ENCODE data around the gene PIP5KL1.

The PIP5KL1 gene

DNA sequence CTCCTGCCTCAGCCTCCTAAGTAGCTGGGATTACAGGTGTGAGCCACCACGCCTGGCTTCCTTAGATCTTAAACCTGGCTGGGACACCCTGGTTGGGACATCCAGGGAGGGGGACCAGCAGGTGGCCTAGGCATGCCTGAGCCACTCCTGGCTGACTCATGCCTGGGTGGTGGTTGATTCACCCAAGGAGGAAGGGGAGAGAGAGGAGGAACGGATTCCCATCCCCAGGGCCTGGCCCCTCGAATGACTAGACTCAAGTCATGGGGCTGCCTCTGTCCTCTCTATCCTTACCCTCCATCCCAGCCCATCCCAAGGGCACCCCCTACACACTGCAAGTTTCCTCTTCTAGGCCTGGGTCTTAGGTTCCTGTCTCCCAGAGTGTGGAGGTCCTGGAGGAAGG is 37.5 kb upstream of the PIP5KL1 start:
- peak; percentile 61 for DNase-seq

DNA sequence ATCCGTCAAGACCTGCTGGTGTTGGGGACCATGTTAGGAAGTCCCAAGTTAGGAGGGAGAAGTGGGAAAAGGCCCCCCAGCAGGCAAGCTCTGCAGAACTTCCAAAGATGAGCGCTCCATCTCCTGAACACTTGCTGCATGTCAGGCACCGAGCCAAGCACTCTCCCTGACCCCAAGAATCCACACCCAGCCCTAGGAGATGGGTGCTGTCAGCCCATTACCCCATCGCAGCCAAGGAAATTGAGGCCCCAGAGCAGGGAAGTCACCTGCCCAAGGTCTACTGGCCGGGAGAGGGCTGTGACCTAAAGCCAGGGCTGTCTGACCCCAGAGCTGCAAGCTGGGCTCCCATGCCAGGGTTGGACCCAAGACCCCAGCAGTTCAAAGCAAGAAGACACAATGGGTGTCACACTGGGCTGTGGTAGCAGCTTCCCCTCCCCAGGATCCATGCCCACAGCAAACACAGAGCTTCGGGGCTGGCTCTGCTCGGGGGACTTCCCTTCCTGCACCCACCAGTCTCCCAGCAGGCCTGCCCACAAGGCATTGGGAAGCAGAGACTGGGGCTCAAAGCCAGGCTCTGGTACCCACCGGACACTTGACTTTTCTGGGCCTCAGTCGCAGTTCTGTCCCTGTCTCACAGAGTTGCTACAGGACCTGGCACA is 36.7 kb upstream of the PIP5KL1 start:
- no peak for DNase-seq

DNA sequence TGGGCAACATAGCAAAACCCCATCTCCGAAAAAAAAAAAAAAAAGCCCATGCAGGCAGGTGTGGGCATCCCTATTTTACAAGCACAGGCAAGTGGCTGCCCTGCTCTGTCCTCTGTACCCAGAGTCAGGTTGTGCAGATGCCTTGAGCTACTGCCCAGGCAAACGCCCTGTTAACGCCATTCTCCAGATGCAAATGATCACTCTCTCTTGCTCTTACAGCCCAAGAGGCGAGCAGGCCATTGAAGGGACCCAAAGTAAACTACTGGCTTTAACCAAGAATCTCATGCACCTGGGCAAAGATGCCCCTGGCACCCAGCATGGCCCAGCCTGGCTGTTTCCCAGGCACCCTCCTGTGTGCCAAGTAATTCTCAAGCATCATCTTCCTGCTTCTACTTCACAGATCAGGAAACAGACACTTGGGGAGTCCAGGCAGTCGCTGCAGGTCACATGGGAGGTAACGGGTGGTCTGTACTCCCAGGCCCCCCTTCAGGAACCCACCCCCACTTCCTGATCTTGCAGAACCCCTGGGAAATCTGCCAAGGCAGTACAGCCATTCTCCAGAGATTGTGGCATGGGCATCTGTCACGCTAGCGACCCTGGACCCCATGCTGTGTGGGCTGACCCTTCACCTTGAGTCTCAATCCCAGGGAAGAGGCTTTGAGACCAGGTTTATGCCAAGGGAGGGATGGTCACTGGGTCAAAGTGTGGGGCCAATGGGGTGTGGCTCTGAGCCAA is 36.0 kb upstream of the PIP5KL1 start:
- no peak for DNase-seq

DNA sequence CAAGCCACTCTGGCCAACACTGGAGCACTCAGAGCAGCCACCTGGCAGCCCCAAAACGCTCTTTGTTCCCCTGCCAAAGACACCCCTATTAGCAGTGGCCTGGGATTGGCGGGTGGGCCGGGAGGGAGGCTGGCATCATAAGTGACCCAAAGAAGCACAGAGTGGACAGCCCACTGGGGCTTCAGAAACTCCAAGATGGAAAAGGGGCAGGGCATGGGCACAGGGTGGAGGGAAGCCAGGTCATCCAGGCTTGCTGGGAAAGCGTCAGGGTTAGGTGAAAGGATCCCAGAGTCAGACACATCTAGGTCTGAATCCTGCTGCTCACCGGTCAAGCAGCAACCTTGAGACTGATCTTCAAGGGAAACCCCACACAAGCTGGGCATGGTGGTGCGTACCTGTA is 35.4 kb upstream of the PIP5KL1 start:
- no peak for DNase-seq

DNA sequence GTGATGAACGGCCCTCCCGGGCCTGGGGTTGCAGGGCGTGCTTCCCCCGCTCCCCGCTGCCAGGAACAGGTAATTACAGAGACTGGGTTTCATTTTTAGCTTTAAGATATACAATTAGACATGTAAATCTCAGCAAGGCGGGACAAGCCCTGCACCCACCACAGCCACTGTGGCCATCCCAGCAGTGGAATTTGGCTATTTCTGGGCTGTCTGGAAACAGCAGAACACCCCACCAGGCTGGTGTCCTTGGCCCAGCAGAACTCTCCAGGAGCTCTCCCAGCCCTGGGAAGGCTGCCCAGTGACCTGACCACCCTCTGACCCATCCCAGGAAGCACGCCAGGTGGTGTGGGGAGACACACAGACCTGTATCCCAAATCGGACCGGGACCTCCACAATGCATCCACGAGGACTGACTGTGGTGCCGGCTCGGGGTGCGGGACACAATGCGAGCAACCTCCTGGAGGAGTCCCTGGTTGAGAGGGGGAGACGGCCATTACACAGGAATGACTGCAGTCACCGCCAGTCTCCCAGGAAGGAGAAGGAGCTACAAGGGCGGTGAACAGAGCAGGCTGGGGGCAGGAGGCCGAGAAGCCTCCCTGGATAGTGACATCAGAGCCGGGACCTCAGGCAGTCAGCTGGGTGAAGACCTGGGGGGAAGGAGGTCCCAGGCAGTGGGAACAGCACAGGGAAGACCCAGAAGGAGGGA is 32.9 kb upstream of the PIP5KL1 start:
- DNase-seq = no peak

DNA sequence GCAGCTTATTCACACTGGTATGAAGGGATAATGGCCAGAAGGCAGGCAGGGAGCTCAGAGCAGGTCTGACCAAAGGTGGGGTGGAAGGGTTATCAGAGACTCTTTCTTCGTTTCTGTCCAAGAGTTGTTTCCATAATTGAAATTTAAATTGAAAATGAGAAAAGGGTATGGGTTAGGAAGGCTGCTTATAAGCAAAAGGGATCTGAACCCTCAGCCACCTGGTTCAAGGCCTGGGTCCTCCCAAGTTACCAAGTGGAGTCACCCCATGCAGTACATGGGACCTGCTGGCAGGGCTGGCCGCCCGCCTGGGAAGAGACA is 32.4 kb upstream of the PIP5KL1 start:
- DNase-seq = no peak

DNA sequence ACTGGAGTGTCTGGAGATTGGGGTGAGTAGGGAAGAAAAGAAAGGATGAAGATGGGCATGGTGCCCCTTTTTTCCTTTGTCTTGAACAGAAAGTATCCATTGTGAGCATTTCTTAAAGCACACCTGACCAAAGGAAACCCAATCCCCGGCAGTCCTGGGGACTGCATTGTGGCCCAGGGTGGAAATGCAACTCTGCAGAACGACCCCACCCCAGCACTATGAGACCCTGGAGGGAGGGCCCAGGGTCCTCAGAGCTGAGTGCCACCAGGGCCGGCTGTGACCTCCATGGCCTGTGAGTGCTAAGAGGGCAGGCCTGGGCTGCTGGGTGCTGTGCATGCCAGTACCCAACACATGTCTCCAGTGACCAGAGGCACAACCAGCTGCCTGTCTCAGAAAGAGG is 31.7 kb upstream of the PIP5KL1 start:
- DNase-seq = no peak

DNA sequence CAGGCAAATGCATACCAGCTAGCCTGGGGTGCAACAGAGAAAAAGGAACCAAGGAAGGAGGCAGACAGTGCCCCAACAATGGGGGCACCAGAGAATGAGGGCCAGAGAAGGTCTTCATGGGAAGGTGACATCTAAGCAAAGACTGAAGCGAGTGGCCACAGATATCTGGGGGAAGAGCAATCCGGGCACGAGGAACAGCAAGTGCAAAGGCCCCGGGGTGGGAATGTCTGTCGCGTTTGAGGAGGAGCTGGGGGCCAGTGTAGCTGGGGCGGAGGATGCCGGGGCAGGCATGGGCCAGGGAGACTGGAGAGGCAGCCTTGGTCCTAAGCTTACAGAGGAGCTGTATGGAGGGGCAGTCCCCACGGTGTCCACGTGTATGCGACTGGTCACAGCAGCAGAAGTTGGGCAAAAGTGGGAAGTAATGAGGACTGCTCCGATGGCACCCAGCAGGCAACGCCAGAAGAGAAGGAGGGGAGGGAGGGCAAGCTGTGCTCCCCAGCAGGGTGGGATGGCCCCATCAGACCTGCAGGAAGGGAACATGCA is 31.1 kb upstream of the PIP5KL1 start:
- DNase-seq = no peak

DNA sequence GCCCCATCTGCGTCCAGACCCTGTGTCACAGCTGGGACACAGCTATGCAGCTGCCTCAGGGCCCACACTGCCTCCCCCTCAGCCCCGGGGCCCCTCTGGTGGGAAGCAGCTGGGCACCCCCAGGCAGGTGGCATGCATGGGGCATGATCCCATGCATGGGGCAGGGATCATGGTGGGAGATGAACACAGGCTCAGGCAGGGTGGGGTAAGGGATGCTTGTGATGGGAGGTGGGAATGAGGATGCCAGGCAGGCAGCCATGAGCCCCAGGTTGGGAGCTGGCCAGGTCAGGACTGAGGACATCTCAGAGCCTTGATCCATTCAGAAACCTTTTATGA is 30.5 kb upstream of the PIP5KL1 start:
- DNase-seq = no peak

DNA sequence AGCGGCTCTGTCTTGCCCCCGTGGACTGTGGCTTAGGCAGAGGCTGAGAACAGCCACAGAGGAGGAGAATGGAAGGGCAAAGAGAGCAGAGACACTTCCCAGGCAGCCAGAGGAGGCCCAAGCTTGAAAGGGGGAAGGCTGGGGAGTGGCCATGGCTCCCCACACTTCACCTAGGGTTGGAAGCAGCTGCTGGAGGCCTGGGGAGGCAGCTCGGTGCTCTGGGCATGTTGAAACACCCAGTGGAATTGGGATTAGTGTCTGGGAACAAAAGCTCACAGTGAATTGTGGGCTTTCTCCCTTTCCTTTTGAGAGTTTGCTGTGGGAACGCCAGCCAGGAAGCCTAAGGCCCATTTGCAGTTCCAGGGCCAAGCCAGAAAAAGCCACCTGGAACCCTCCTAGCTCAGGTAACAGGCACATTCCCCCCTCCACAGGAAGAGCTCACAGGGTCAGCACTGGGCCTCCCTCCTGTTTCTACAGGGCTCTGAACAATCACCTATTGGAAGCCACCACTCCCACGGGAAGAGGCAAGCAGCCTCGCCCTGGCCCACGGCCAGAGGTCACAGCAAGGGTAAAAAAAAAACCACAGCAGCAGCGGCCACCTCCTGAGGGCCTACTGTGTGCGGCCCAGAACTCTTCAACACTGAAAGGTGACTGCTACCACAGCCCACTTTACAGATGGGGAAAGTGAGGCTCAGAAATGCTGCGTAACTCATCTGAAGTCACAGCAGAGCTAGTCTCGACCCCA is 30.0 kb upstream of the PIP5KL1 start:
- DNase-seq = no peak

DNA sequence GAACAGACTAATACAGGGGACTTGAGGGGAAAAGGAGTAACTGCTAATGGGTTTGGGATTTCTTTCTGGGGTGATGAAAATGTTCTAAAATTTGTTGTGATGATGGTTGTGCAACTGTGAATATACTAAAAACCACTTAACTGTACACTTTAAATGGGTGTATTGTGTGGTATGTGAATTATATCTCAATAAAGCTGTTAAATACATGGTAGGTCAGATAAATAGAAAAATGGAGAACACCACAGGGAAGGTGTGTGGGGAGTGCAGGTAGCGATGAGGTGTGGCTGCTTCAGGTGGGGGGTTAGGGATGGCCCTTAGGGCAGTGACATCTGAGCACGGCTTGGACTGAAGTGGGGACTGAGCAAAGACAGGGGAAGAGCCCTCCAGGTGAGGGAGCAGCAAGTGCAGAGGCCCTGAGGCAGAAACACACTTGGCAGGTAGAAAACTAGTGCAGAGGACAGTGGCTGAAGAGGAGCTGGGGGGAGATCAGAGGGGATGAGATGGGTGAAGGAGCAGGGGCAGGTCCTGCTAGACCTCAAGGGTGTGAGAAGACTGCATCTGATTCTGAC is 29.3 kb upstream of the PIP5KL1 start:
- DNase-seq = no peak

DNA sequence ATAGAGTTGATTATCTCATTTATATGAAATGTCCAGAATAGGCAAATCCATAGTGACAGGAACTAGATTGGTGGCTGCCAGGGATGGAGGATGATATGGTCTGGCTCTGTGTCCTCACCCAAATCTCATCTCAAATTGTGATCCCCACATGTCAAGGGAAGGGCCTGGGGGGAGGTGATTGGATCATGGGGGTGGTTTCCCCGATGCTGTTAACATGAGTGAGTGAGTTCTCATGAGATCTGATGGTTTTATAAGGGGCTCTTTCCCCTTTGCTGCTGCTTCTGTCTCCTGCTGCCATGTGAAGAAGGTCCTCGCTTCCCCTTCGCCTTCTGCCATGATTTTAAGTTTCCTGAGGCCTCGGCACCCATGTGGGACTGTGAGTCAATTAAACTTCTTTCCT is 28.8 kb upstream of the PIP5KL1 start:
- DNase-seq = no peak

DNA sequence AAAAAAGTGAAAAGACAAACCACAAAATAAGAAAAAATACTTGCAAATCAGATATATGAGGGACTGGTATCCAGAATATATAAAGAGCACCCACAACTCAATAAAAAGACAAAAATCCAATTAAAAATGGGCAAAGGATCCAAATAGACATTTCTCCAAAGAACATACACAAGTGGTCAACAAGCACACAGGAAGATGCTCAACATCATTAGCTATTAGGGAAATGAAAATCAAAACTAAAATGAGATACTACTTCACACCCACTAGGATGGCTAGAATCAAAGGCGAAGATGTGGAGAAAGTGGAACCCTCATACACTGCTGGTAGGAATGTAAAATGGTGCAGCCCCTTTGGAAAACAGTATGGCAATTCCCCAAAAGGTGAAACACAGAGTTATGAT is 28.2 kb upstream of the PIP5KL1 start:
- DNase-seq = no peak

DNA sequence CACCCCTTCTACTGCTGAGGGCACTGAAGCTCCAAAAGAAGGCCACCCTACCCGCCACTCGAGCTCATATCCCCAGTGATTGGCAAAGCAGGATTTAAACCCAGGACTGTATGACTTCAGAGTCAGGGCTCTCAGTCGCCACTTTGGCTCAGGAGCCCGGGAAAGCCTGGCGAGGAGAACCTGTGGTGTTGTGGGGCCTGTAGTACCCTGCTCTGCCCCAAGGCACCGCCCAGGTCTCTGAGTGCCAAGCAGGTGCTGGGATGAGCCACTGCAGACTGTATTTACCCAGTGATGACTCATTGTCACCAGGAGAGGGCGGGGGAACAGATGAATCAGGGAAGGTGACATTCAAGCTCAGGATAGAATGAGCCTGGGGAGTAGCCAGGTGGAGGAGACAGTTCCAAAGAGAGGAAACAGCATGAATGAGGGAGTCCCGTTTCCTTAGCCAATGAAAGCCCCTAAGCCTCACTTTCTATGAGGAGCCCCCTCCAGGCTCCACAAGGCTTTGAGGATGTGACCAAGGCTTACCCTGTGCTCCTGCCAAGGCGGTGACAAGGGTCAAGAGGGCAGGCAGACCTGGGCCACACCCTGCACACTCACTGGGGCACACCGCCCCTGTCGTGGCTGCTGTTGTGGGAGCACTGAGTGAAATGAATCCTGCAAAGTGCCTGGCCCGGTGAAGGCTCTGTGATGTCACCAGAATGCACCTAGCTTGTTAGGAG is 24.9 kb upstream of the PIP5KL1 start:
- peak; percentile 87 for DNase-seq

DNA sequence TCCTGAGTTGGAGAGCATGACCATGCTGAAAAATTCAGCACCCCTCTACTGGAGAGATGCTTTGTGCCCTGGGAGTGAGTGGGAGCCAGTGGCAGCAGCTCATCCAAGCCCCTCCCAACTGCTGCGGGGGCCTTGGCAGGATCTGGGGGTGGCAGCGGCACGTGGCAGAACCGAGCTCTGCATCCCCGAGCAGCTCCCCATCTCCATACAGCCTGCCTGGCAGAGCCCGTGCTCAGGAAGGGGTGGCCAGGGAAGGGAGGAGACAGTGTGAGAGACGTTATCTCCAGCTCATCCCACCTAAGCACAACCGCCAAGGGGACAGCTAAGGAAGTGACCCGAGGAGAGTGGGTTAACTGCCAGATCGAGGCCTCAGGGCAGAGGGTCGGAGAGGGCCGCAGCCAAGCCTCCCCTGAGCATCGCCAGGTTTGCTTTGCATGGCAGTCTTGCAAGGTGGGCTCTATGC is 24.3 kb upstream of the PIP5KL1 start:
- no peak for DNase-seq

DNA sequence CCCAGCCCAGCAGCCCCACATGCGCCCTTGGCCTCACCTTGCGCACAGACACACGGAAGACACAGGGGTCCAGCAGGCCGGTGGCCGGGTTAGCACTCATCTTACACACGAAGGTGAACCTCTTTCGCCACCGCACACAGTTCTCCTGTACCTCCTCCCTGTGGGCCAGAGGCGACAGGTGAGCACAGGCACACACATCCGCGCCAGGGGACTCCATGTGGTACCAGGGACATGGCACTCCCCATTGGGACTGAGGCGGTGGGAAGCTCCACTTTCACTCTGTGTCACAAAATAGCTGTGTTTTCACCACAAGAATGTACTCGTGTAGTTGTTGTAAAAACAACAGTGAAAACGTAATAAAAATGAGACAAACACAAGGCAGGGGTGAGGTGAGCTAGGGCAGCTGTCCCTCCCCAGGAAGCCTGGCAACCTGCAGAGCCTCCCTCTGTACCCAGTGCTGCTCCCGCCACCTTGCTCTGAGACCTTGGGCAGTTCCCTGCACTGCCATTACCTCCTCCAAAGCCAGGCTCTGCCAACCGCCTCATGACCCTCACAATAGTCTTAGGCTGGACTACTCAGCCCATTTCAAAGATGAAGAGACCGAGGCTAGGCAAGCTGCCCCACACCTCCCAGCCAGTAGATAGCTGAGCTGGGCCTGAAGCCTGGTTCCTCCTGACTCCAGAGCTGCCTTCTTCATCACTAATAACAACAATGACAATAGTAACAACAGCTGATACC is 23.4 kb upstream of the PIP5KL1 start:
- no peak for DNase-seq

DNA sequence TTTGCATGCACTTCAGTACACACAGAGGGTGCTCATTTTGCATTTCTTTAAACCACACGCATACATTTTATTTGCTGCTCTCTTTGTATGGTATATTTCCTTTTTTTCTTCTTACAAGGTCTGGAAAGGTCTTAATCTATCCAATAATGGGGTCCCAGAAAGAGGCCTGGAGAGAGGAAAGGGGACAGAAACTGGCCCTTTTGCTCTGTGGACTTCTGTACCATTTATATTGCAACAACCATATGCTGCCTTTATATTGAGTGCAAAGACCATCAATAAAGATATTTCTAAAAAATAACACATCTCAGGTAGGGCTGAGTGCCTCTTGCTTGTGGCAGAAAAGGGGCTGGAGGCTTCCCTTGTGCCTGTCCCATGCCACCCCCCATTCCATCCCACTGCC is 22.6 kb upstream of the PIP5KL1 start:
- DNase-seq = no peak

DNA sequence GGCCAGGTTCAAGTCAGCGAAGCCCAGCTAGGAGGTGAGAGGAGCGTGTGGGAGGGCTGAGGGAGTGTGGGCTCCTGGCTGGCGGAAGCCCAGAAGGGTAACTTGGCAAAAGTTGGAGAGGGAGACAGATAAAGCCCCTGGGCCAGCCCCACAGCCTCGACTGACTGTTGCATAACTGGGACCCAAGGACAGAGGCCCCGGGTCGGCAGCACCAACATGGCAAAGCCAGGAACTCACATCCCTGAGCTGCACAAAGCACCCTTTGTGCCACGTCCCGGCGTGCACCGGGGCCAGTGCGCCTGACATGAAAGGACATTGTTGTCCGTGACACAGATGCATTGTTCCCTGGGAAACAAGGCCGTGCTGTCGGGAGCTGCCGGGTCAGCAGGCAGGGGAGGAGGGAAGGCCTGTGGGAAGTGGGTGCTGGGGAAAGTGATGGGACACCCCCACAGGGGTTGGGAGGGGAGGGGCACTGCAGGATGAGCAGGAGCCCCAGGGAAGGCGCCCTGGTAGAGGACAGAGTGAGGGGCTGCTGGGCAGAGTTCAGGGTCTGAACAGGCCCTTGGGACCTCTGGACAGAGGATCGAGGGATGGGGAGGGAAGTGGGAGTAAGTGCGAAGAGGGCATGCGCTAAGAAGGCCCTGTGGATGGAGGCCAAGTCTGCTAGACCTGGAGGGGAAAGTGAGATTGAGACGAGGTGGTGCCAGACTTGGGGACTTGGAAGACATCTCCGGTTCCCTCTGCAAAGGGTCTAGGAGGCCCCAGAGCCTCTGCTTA is 20.1 kb upstream of the PIP5KL1 start:
- no peak for DNase-seq

DNA sequence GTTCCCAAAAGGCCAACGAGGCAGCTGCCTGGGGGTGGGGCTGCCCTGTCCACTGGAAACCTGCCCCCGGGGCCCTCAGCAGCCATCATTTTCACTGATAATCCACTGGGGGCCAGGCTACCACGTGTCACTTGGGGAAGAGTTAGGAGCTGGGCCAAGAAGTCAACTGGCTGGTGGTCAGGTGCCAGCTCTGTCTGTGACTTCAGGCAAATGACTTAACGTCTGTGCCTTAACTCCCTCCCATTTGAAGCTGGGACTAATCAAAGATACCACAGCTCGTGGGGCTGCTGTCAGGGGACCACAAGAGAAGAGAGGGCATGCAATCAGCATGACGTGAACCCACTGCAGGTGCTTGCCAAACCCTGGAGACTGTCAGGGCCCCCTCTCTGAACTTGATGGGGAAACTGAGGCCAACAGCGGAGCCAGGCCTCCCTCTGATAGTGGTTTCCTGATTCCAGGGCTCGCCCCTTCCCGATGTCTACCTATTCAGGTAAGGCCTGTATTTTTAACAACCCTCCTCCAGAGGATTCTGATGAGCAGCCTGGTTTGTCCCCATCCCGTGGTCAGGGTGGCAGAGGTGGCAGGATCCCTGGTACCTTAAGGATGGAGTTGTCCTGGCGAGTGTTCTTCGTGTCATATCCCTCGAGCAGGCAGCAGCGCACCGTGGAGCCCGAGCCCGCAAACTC is 19.4 kb upstream of the PIP5KL1 start:
- no peak for DNase-seq

Measured in stimulated activated CD8-positive, alpha-beta memory T cell treated with anti-CD3 and anti-CD28 coated beads, Interleukin-4, amount 100 ng/mL, for 48 hours (primary cell).